ENCODE measurements around the gene HOXD12. TPM values are rescaled to one million over a fixed set of nuclear protein-coding genes. Genes with fewer than 3 reads are reported as not detected.

The HOXD12 gene
- polyA plus RNA-seq, 1 of the 3 experiments (the other 2 are of a cell fraction): not detected

GRCh38 chr2:176102309-176102866, 2.8 kb downstream of the HOXD12 start:
- DNase-seq: no peak
- no peaks in the 10 kb centered on the region for H3K36me3 ChIP-seq (replicated peaks in 1 of 2; ENCODE audit: control insufficient read depth in 1 of 2, insufficient read depth in 2 of 2, low read length in 1 of 2)
- peaks cover 8% of the 10 kb centered on the region for H3F3A ChIP-seq (replicated peaks; ENCODE audit: insufficient read depth)
- H3K9ac ChIP-seq: no peak overlapping the region
- CTCF ChIA-PET: interaction anchor here (0.7 to 17.7 kb wide), 9 partner anchors 9 to 1045 kb away, joined by 3 to 264 read pairs (median 4); partner anchors contain the start of genes HOXD12 and HOXD13
- H3K27me3 ChIP-seq (ENCODE audit: insufficient read depth): peaks cover 97% of the 10 kb centered on the region
- no peaks in the 10 kb centered on the region for H4K20me1 ChIP-seq (ENCODE audit: insufficient read depth)
- POLR2A ChIA-PET: interaction anchor here (1.1 kb wide), 1 partner anchor 20 kb away, joined by 3 read pairs; the partner anchor contains the start of gene HOXD9
- H3K79me2 ChIP-seq (ENCODE audit: insufficient read depth): no peaks in the 10 kb centered on the region
- peaks cover 0 to 24% of the 10 kb centered on the region in 2 experiments; a peak in 3 of 4 replicates for H3K4me1 ChIP-seq (ENCODE audit: control insufficient read depth in 1 of 2, insufficient read depth in 2 of 2, low read depth in 1 of 2, low read length in 1 of 2)
- no peak overlapping the region for H3K4me3 ChIP-seq (ENCODE audit: low read depth in 2 of 2, low read length in 1 of 2)
- no peak overlapping the region for H3K27ac ChIP-seq (ENCODE audit: low read depth in 2 of 2, low read length in 1 of 2)
- H3K9me3 ChIP-seq: no peaks in the 10 kb centered on the region
- no peak for TF ChIP-seq ELF1 (IDR thresholded peaks at IDR 0.05)
- TF ChIP-seq MXI1 (IDR thresholded peaks at IDR 0.05; ENCODE audit: low read depth, low read length): no peak
- TF ChIP-seq EP300 (IDR thresholded peaks at IDR 0.05; ENCODE audit: borderline replicate concordance in 1 of 2, low read depth in 1 of 2, low read length in 1 of 2): no peak
- no peak for TF ChIP-seq YY1 (IDR thresholded peaks at IDR 0.05; ENCODE audit: low read depth)
- TF ChIP-seq CTCF (IDR thresholded peaks at IDR 0.05): no peak
- TF ChIP-seq, protein P1, sequence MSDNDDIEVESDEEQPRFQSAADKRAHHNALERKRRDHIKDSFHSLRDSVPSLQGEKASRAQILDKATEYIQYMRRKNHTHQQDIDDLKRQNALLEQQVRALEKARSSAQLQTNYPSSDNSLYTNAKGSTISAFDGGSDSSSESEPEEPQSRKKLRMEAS (IDR thresholded peaks at IDR 0.05; ENCODE audit: low read depth): no peak
- TF ChIP-seq CHD2 (IDR thresholded peaks at IDR 0.05; ENCODE audit: low read length, partially characterized antibody): no peak
- no peak for TF ChIP-seq SIN3A (IDR thresholded peaks at IDR 0.05; ENCODE audit: borderline replicate concordance, low read depth, low read length)
- TF ChIP-seq RFX5 (IDR thresholded peaks at IDR 0.05; ENCODE audit: low read length): no peak
- TF ChIP-seq RXRA (IDR thresholded peaks at IDR 0.05; ENCODE audit: borderline replicate concordance, low read depth): no peak
- no peak overlapping the region for H3K4me2 ChIP-seq
- 66% methylated on average over 7 of the region's 7 CpGs for WGBS (ENCODE audit: low lambda C conversion rate)
- H2AFZ ChIP-seq (ENCODE audit: low read depth): no peak overlapping the region
- no peaks in the 10 kb centered on the region for H3K9me2 ChIP-seq

DNA sequence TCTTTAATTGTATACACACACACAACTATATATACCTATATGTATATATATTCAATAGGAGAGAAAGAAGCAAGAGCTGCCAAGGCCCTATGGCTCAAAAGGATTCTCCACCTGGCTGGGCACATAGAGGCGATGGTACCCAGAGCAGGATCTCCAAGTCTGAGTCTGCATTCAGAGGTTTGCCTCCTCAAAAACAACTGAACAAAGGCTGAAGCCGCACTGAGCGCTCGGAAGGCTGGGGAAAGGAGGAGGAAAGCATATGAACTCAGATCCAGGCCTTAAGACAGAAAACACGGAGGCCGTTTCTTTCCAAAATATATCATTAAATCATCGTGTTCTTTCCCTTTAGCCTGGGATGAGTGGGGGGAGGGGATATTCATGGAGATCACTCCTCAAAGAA, 3.6 kb downstream of the HOXD12 start:
- H3K27ac ChIP-seq (ENCODE audit: low read depth in 2 of 2, low read length in 1 of 2): no peak overlapping the region
- peaks cover 91% of the 10 kb centered on the region for H3K27me3 ChIP-seq (ENCODE audit: insufficient read depth)
- H3K4me2 ChIP-seq: no peak overlapping the region
- no peak for DNase-seq
- H3K4me1 ChIP-seq (ENCODE audit: control insufficient read depth in 1 of 2, insufficient read depth in 2 of 2, low read depth in 1 of 2, low read length in 1 of 2): peaks cover 0 to 18% of the 10 kb centered on the region in 2 experiments; a peak in 2 of 4 replicates
- H3K4me3 ChIP-seq (ENCODE audit: low read depth in 2 of 2, low read length in 1 of 2): no peak overlapping the region
- no peak overlapping the region for H2AFZ ChIP-seq (ENCODE audit: low read depth)
- H3K9me2 ChIP-seq: no peaks in the 10 kb centered on the region
- ChIA-PET CTCF (interaction anchor here (0.6 to 17.7 kb wide), 12 partner anchors 8 to 1046 kb away, joined by 3 to 264 read pairs (median 6); partner anchors contain the start of genes EVX2, HOXD12, HOXD13 and HOXD9), POLR2A (no interaction called here)
- no peaks in the 10 kb centered on the region for H3K36me3 ChIP-seq (replicated peaks in 1 of 2; ENCODE audit: control insufficient read depth in 1 of 2, insufficient read depth in 2 of 2, low read length in 1 of 2)
- no peaks in the 10 kb centered on the region for H4K20me1 ChIP-seq (ENCODE audit: insufficient read depth)
- TF ChIP-seq FOXM1 (IDR thresholded peaks at IDR 0.05; ENCODE audit: low read depth) (no peak), TEAD4 (IDR thresholded peaks at IDR 0.05; ENCODE audit: borderline replicate concordance, insufficient read depth) (no peak)
- WGBS (ENCODE audit: low lambda C conversion rate): 77% methylated on average over 7 of the region's 7 CpGs
- no peak overlapping the region for H3K9ac ChIP-seq
- no peaks in the 10 kb centered on the region for H3K79me2 ChIP-seq (ENCODE audit: insufficient read depth)
- peaks cover 8% of the 10 kb centered on the region for H3F3A ChIP-seq (replicated peaks; ENCODE audit: insufficient read depth)
- no peaks in the 10 kb centered on the region for H3K9me3 ChIP-seq

Data from SK-N-SH (cell line).